GM18870 (cell line): Measurements from ENCODE around the gene ARL17B.
"Not testable (repeated sequence)": the region's sequence is repeated elsewhere in the genome, so short reads cannot be mapped to it uniquely, and the experiment has no call there.

Experiments
- ATAC-seq: cut with Tn5 transposase; IDR thresholded peaks from one replicate; pipeline ENCODE4 v1.9.1; 2021; ENCODE audit warnings: moderate library complexity; ENCODE audit not compliant: unreplicated experiment

The ARL17B gene

GRCh38 chr17:46252804-46253203 lies 108.8 kb downstream of the ARL17B start:
- ATAC-seq = not testable (repeated sequence)

GRCh38 chr17:46249153-46249552 lies 112.4 kb downstream of the ARL17B start:
- ATAC-seq = not testable (repeated sequence)

DNA sequence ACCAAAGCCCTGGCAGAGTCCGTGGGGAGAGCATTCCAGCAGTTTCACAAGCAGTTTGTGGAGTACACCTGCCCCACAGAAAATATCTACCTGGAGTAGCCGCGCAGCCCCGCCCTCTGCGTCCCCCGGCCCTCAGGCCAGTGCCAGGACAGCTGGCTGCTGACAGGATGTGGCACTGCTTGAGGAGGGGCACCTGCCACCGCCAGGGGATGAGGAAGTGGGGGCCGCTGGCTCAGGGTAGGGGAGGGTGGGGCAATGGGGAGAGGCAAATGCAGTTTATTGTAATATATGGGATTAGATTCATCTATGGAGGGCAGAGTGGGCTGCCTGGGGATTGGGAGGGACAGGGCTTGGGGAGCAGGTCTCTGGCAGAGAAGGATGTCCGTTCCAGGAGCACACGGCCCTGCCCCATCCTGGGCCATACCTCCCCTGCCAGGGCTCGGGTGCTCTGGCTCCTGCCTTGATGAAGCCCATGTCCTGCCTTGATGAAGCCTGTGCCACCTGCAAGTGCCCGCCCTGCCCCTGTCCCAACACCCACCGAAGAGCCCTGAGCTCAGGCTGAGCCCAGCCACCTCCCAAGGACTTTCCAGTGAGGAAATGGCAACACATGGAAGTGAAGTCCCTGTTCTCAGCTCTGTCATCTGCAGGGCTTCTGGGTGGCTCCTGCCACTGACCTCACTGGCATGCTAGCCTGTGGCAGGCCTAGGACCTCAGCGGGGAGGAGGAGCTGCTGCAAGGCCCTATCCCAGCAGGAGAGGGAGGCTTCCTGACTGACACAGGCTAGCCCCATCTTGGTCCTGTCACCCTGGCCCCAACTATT lies 116.4 kb downstream of the ARL17B start:
- not testable (repeated sequence) for ATAC-seq

DNA sequence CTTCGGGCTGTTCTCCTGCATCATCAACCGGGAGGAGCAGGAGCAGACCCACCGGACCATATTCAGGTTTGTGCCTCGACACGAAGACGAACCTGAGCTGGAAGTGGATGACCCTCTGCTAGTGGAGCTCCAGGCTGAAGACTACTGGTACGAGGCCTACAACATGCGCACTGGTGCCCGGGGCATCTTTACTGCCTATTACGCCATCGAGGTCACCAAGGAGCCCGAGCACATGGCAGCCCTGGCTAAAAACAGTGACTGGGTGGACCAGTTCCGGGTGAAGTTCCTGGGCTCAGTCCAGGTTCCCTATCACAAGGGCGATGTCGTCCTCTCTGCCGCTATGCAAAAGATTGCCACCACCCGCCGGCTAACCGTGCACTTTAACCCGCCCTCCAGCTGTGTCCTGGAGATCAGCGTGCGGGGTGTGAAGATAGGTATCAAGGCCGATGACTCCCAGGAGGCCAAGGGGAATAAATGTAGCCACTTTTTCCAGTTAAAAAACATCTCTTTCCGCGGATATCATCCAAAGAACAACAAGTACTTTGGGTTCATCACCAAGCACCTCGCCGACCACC lies 117.1 kb downstream of the ARL17B start:
- not testable (repeated sequence) for ATAC-seq

- not testable (repeated sequence) for ATAC-seq
These were observed 117.6 kb downstream of the ARL17B start for GRCh38 chr17:46243928-46244327.

DNA sequence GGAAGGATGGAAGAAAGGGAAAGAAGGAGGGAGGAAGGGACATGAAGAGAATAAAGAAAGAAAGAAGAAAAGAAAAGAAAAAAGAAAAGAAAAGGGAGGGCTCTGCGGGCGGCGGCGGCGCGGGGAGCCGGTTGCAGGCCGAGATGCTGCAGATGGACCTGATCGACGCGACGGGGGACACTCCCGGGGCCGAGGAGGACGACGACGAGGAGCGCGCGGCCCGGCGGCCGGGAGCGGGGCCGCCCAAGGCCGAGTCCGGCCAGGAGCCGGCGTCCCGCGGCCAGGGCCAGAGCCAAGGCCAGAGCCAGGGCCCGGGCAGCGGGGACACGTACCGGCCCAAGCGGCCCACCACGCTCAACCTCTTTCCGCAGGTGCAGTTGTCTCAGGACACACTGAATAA lies 118.1 kb downstream of the ARL17B start:
- not testable (repeated sequence) for ATAC-seq

- ATAC-seq = not testable (repeated sequence)
These were observed 130.2 kb downstream of the ARL17B start for GRCh38 chr17:46231359-46231758.

DNA sequence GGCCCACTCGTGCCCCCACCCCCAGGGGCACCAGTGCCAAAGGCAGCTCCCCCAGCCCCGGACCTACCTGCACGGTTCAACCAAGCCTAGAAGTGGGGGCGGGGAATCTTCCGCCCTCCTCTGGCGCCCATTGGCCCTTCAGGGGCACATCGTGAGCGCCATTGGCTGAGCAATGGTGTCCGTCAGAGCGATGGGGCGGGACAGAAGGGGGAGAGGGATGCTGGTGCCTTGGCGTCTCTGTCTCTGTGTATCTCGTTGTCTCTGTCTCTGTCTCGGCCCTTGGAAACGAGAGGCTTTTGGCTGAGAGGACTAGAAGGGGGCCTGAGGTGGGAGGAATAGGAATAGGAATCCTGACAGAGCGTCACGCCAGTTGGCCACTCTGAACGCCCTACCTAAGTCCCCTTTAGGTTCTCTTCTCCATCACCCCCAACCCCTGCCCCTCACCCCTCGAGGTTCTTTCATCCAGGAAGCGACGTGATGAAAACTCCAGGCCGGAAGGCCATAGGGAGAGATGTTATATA lies 136.2 kb downstream of the ARL17B start:
- ATAC-seq = peak; percentile 86

DNA sequence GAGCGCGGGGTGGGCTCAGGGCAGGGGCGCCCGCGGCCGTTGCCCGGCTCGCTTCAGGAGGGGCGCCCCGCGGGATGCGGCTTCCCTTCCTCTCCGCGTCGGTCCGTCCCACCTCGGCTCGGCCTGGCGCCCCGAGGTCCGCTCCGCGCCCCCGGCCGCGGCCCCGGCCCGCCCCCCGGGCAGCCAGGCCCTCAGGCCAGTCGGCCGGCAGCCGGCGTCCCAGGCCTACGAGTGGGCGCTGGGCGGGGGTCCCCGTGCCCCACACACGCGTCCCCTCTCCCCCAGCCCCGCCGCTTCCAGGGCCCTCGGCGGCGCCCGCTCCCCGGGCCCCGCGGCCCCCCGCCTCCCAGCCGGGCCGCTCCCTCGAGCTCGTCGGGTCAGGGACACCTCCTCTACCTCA lies 136.7 kb downstream of the ARL17B start:
- ATAC-seq = peak; percentile 6
